Psoas muscle (tissue), 8 donors: Measurements from ENCODE around the gene HDC. TPM values are rescaled to one million over a fixed set of nuclear protein-coding genes. Genes with fewer than 3 reads are reported as not detected.

Experiments used
- ATAC-seq, 4 donors: fragments of 200-7000 bp; cut with Tn5 transposase; one replicate each; pipeline ENCODE4 v1.9.1; 2020; ENCODE audit warnings: moderate library complexity in 3 of 4, mild to moderate bottlenecking in 2 of 4
- DNase-seq, 2 donors: peaks; one replicate each; pipeline ENCODE4 v3.0.0-alpha.2; 2020
- H3K27ac ChIP-seq: fragments of 200-600 bp; one replicate; pipeline ENCODE4 v1.8.0; 2022
- H3K27me3 ChIP-seq, 3 donors: fragments of 200-600 bp in 1 of 3; one replicate each; pipeline versions ENCODE4 v1.6.1 to v1.8.0; 2013 to 2022; ENCODE audit warnings: low read length in 2 of 3, mild to moderate bottlenecking in 2 of 3, moderate library complexity in 1 of 3; ENCODE audit not compliant: insufficient read depth in 3 of 3
- H3K36me3 ChIP-seq, 2 donors: fragments of 200-600 bp in 1 of 2; one replicate each; pipeline versions ENCODE4 v1.6.1 to v1.8.0; 2013 to 2022; ENCODE audit warnings: low read depth in 1 of 2, mild to moderate bottlenecking in 1 of 2, moderate library complexity in 1 of 2; ENCODE audit not compliant: insufficient read depth in 1 of 2
- H3K4me1 ChIP-seq: fragments of 200-600 bp; one replicate; pipeline ENCODE4 v1.8.0; 2022
- H3K4me3 ChIP-seq: fragments of 200-600 bp; one replicate; pipeline ENCODE4 v1.8.0; 2022; ENCODE audit warnings: mild to moderate bottlenecking
- H3K9me3 ChIP-seq: fragments of 200-600 bp; one replicate; pipeline ENCODE4 v1.8.0; 2022
- CTCF ChIP-seq: fragments of 200-600 bp; IDR thresholded peaks from one replicate; pipeline ENCODE4 v1.8.0; 2022; ENCODE audit warnings: antibody characterized with exemption
- WGBS, 3 donors: extraction: QIAGEN DNeasy Blood & Tissue Kit; methylation state at CpG; one replicate each; pipeline versions ENCODE4 v1.1.6 to v1.1.7; 2013; 5-methylcytosine and 5-hydroxymethylcytosine counted together
- intact Hi-C, 2 donors: fragments of 100-400 bp; cut with DNase I; formaldehyde crosslinking; loops; one replicate each; pipeline versions ENCODE4 v1.11.0 to v1.14.2; 2022
- polyA plus RNA-seq, 3 donors: library from polyadenylated mRNA; stranded (reverse); fragments of 200-250 nt; gene quantifications; one replicate each; pipeline ENCODE4 v1.2.3, GENCODE V29; 2013
- total RNA-seq, 4 donors: library from RNA; stranded (reverse); fragmentation: NEBNext Ultra II Directional in 2 of 4; extraction: Animal tissue kit (Norgen Biotek cat#: 25700) in 2 of 4; gene quantifications; one replicate each; pipeline versions ENCODE4 v1.2.1 to v1.2.4, GENCODE V29; 2021 to 2023
- donor health status: healthy with polysubstance abuse.
- donor health status: DM: no; HTN: no; CAD: no; lungs with moderate emphysema.
- donor health status: Bipolar disorder and iron deficiency.
- donor health status: healthy.
- donor health status: DM: yes; HTN: yes; CAD: no.
- donor health status: DM: no; HTN: no; CAD: no.
- donor health status: DM: no; HTN: no; CAD: no.
- donor health status: DM: yes; HTN: yes; CAD: no.

HDC gene
- total and polyA plus RNA-seq, 7 donors = 0.03 to 0.97 (median 0.34) TPM

GRCh38 chr15:50192926-50193620 lies 72.5 kb downstream of the HDC start:
- H3K4me3 ChIP-seq = no peak overlapping the region
- H3K36me3 ChIP-seq = no peaks in the 10 kb centered on the region
- no peaks in the 10 kb centered on the region for H3K27me3 ChIP-seq
- ATAC-seq (no peak), DNase-seq (no peak)
- H3K4me1 ChIP-seq = no peaks in the 10 kb centered on the region
- WGBS, 3 donors = 55 to 62% (median 62%) methylated on average over 6 of the region's 6 CpGs
- TF ChIP-seq CTCF = no peak
- no peaks in the 10 kb centered on the region for H3K9me3 ChIP-seq
- intact Hi-C loops = no loop called here
- H3K27ac ChIP-seq = no peak overlapping the region

- Histone ChIP-seq H3K27ac (no peak overlapping the region), H3K27me3 (no peaks in the 10 kb centered on the region), H3K4me1 (no peaks in the 10 kb centered on the region), H3K4me3 (no peak overlapping the region), H3K36me3 (no peaks in the 10 kb centered on the region), H3K9me3 (no peaks in the 10 kb centered on the region)
- no peak for ATAC-seq
- WGBS, 3 donors = 88 to 100% (median 96%) methylated on average over 1 of the region's 1 CpG
- intact Hi-C loops = no loop called here
- DNase-seq = no peak
- TF ChIP-seq CTCF = no peak
Measured at GRCh38 chr15:50192164-50192563, 73.4 kb downstream of the HDC start.

Other genes starting within 250 kb of the HDC start
- 1 to 10 TPM; 1.0 to 2.2 (median 1.5) TPM for gene ATP8B4, start 146.5 kb downstream of the HDC start, total RNA-seq
- gene ATP8B4, start 146.5 kb downstream of the HDC start, polyA plus RNA-seq = under 1 TPM; 0.25 to 0.31 (median 0.29) TPM
- not detected for gene SLC27A2, start 83.5 kb downstream of the HDC start, total RNA-seq
- under 1 TPM in 2 of 3 donors, not detected in 1; 0.01 to 0.04 TPM for gene SLC27A2, start 83.5 kb downstream of the HDC start, polyA plus RNA-seq
- 10 to 100 TPM in 2 of 4 donors, 1 to 10 TPM in 2; 5.1 to 16.7 (median 9.3) TPM for gene GABPB1, start 89.5 kb upstream of the HDC start, total RNA-seq
- 1 to 10 TPM; 5.0 to 6.6 (median 5.4) TPM for gene GABPB1, start 89.5 kb upstream of the HDC start, polyA plus RNA-seq
- gene USP8, start 158.7 kb upstream of the HDC start, total RNA-seq = 10 to 100 TPM; 28.8 to 42.9 (median 34.8) TPM
- gene USP8, start 158.7 kb upstream of the HDC start, polyA plus RNA-seq = 10 to 100 TPM; 16.9 to 40.5 (median 22.9) TPM